ENCODE data around the gene CNTN5. TPM values are rescaled to one million over a fixed set of nuclear protein-coding genes. Genes with fewer than 3 reads are reported as not detected.

The CNTN5 gene
- total RNA-seq, 1 experiment from 2014 or later, result not detected

DNA sequence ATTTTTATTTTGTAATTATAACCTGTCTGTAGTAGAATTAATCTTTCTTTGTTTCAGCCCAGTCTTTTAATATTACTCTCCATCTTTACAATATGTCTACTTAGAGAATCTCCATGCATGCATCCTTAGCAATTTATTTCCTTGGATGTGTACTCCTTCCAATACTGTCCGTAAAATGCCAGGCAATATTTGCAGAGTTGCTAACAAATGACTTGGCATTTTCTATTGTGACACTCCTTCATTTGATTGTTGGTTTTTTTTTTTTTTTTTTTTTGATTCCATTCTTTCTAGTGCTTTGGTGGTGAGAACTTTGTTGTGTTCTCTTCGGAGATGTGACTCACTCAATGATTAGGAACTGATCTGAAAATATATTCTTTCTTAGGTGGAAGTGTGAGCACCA, 220.3 kb downstream of the CNTN5 start:
- no peak overlapping the region for H3K18ac ChIP-seq (ENCODE audit: insufficient read length, low read depth, low read length)
- no peak overlapping the region for H3K56ac ChIP-seq (ENCODE audit: insufficient read length, low read depth, low read length)
- Mint-ChIP-seq H3K27ac (no peak overlapping the region), H3K27me3 (ENCODE audit: low read depth) (no peaks in the 10 kb centered on the region), H3K4me1 (no peaks in the 10 kb centered on the region), H3K4me3 (no peak overlapping the region), H3K36me3 (ENCODE audit: insufficient read depth in 1 of 3, low read depth in 3 of 3) (peaks cover 0 to 3% (median 0%) of the 10 kb centered on the region in 3 experiments; a peak in 2 of 7 replicates), H3K9me3 (no peaks in the 10 kb centered on the region; a peak in 1 of 5 replicates)
- H2AFZ ChIP-seq (ENCODE audit: low read length), result no peak overlapping the region
- H2BK12ac ChIP-seq (ENCODE audit: insufficient read length, low read depth, low read length), result no peak overlapping the region
- H3K79me1 ChIP-seq (ENCODE audit: insufficient read depth, low read depth, low read length, poor library complexity, severe bottlenecking), result no peaks in the 10 kb centered on the region
- H2BK20ac ChIP-seq (ENCODE audit: low read depth, low read length, poor library complexity, severe bottlenecking), result no peak overlapping the region
- H3K14ac ChIP-seq (ENCODE audit: insufficient read depth, low read length), result no peak overlapping the region
- H3K4me1 ChIP-seq (ENCODE audit: insufficient read depth, low read length), result no peaks in the 10 kb centered on the region
- no peak overlapping the region for H3K27ac ChIP-seq (ENCODE audit: insufficient read length, low read depth, low read length)
- H3K23ac ChIP-seq (ENCODE audit: insufficient read length, low read depth, low read length), result no peak overlapping the region
- no peak overlapping the region for H3K4ac ChIP-seq (ENCODE audit: low read depth, low read length)
- H4K5ac ChIP-seq (ENCODE audit: insufficient read length, low read depth, low read length), result no peak overlapping the region
- no peaks in the 10 kb centered on the region for H3K27me3 ChIP-seq (ENCODE audit: insufficient read depth, low read length)
- H3K4me2 ChIP-seq (ENCODE audit: insufficient read depth, insufficient read length, low read length), result no peak overlapping the region
- H4K91ac ChIP-seq (ENCODE audit: insufficient read length, low read depth, low read length), result no peak overlapping the region
- no peaks in the 10 kb centered on the region for H3K9me3 ChIP-seq (ENCODE audit: control insufficient read depth, low read depth, low read length)
- no peaks in the 10 kb centered on the region for H3K23me2 ChIP-seq (ENCODE audit: insufficient read length, low read depth, low read length, poor library complexity, severe bottlenecking)
- H3K79me2 ChIP-seq (ENCODE audit: insufficient read depth, low read length), result no peaks in the 10 kb centered on the region
- no peak overlapping the region for H4K8ac ChIP-seq (replicated peaks; ENCODE audit: insufficient read length, low read depth, low read length)
- DNase-seq, result no peak
- no peaks in the 10 kb centered on the region for H4K20me1 ChIP-seq (ENCODE audit: control insufficient read depth, insufficient read depth, insufficient read length)
- H3K9ac ChIP-seq (ENCODE audit: extremely low read depth, insufficient read length, low read length), result no peak overlapping the region
- no peak for TF ChIP-seq CTCF (conservative IDR thresholded peaks at IDR 0.05)
- H2BK15ac ChIP-seq (ENCODE audit: low read depth, low read length), result no peak overlapping the region
- no peak overlapping the region for H2AK5ac ChIP-seq (ENCODE audit: insufficient read length, low read length)
- WGBS (ENCODE audit: extremely low coverage, insufficient read length, low lambda C conversion rate), result no CpG with 5 or more reads among the region's 2 CpGs
- H2BK120ac ChIP-seq (ENCODE audit: low read depth, low read length, poor library complexity, severe bottlenecking), result no peak overlapping the region
- H3T11ph ChIP-seq (ENCODE audit: low read length), result no peak overlapping the region
- H2BK5ac ChIP-seq (ENCODE audit: insufficient read length, low read length), result no peak overlapping the region
